ENCODE data around the gene EXOC4. TPM values are rescaled to one million over a fixed set of nuclear protein-coding genes. Genes with fewer than 3 reads are reported as not detected.

The EXOC4 gene
- total and polyA plus RNA-seq, 2 of the 13 experiments (the other 11 are each of a cell fraction or from before 2014, with no cell fraction given), result 22.5 to 39.0 TPM

DNA sequence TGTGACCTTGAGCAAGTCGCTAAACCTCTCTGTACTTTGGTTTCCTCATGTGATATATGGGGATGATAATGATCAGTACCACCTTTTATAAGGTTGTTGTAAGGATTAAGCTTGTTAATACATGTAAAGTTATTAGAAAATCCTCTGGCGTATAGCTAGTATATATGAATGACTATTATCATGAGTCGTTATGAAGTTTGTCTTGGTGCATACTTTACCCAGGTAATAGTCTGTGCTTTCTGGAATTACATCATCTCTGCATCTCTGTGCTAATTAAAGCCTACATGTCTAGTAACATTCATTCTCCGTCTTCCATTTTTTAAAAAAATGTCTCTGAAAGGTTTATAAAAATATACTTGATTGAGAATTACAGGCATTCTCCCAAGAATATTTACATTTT lies 524.8 kb downstream of the EXOC4 start:
- H3K4me1 ChIP-seq (ENCODE audit: insufficient read depth, low read length), result no peaks in the 10 kb centered on the region
- no peak for TF ChIP-seq ONECUT2 (CRISPR knock-in tag; IDR thresholded peaks at IDR 0.05)
- TF ChIP-seq, protein P1, sequence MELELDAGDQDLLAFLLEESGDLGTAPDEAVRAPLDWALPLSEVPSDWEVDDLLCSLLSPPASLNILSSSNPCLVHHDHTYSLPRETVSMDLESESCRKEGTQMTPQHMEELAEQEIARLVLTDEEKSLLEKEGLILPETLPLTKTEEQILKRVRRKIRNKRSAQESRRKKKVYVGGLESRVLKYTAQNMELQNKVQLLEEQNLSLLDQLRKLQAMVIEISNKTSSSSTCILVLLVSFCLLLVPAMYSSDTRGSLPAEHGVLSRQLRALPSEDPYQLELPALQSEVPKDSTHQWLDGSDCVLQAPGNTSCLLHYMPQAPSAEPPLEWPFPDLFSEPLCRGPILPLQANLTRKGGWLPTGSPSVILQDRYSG (CRISPR knock-in tag; IDR thresholded peaks at IDR 0.05), result no peak
- no peak for TF ChIP-seq KDM2A (CRISPR knock-in tag; IDR thresholded peaks at IDR 0.05; ENCODE audit: borderline replicate concordance, low read depth)
- TF ChIP-seq, protein P2, sequence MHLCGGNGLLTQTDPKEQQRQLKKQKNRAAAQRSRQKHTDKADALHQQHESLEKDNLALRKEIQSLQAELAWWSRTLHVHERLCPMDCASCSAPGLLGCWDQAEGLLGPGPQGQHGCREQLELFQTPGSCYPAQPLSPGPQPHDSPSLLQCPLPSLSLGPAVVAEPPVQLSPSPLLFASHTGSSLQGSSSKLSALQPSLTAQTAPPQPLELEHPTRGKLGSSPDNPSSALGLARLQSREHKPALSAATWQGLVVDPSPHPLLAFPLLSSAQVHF (CRISPR knock-in tag; IDR thresholded peaks at IDR 0.05), result no peak
- no peak for TF ChIP-seq IKZF1 (IDR thresholded peaks at IDR 0.05)
- no peak for TF ChIP-seq YEATS4 (CRISPR knock-in tag; IDR thresholded peaks at IDR 0.05; ENCODE audit: borderline replicate concordance)
- TF ChIP-seq, protein P3, sequence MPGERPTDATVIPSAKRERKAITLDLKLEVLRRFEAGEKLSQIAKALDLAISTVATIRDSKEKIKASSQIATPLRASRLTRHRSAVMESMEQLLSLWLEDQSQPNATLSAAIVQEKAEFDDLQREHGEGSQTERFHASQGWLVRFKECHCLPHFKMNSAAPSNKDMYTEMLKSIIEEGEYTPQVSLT (CRISPR knock-in tag; IDR thresholded peaks at IDR 0.05; ENCODE audit: borderline replicate concordance, low read depth), result no peak
- no peak for TF ChIP-seq HNF4G (IDR thresholded peaks at IDR 0.05; ENCODE audit: borderline replicate concordance, low read depth, low read length)
- TF ChIP-seq HNF4G (CRISPR knock-in tag; IDR thresholded peaks at IDR 0.05; ENCODE audit: borderline replicate concordance, low read depth), result no peak
- no peak for TF ChIP-seq KDM3A (CRISPR knock-in tag; IDR thresholded peaks at IDR 0.05; ENCODE audit: low read depth)
- TF ChIP-seq, protein P4, sequence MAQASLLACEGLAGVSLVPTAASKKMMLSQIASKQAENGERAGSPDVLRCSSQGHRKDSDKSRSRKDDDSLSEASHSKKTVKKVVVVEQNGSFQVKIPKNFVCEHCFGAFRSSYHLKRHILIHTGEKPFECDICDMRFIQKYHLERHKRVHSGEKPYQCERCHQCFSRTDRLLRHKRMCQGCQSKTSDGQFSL (CRISPR knock-in tag; IDR thresholded peaks at IDR 0.05), result no peak
- in situ Hi-C loops (cut with HindIII; ENCODE audit: extremely low pct_ligation_motif_present, low pct_unique_long_range_greater_than_20kb) (no loop called here), intact Hi-C loops (cut with micrococcal nuclease; ENCODE audit: unreplicated experiment) (no loop called here)
- ATAC-seq, result no peak
- no peak for FAIRE-seq
- no peaks in the 10 kb centered on the region for H3K27me3 ChIP-seq (ENCODE audit: control insufficient read depth in 1 of 2, insufficient read depth in 2 of 2, low read length in 2 of 2)
- H3K36me3 ChIP-seq (replicated peaks in 1 of 2; ENCODE audit: control insufficient read depth in 1 of 2, insufficient read depth in 2 of 2, low read length in 2 of 2), result no peaks in the 10 kb centered on the region
- H3K9ac ChIP-seq (ENCODE audit: insufficient read depth, low read depth, low read length), result no peak overlapping the region
- BruUV-seq (replicated peaks), result no TSS peak
- no peaks in the 10 kb centered on the region for H3K9me3 ChIP-seq (ENCODE audit: low read length)
- H3K79me2 ChIP-seq (ENCODE audit: insufficient read depth, low read length), result no peaks in the 10 kb centered on the region
- ChIA-PET CTCF (ENCODE audit: low intra/inter-chr PET ratio, low total read pairs) (no interaction called here), POLR2A (no interaction called here)
- no peak overlapping the region for H3K4me3 ChIP-seq (replicated peaks in 1 of 3; ENCODE audit: insufficient read depth in 1 of 3, low read depth in 2 of 3, low read length in 3 of 3)
- 83% methylated on average over 4 of the region's 4 CpGs for WGBS (ENCODE audit: low lambda C conversion rate)
- H4K20me1 ChIP-seq (ENCODE audit: insufficient read depth, low read length), result no peaks in the 10 kb centered on the region
- no peak for DNase-seq (ENCODE audit: low spot score)
- H3K4me2 ChIP-seq (ENCODE audit: low read depth, low read length), result no peak overlapping the region
- H3K27ac ChIP-seq (ENCODE audit: extremely low read length, insufficient read depth, low read length), result no peak overlapping the region
- H2AFZ ChIP-seq (ENCODE audit: low read length), result no peak overlapping the region

Data from HepG2 (cell line).